Stomach (tissue), 4 donors: ENCODE data around the gene GDPGP1.

Experiments
- POLR2A ChIP-seq, 4 donors: fragments of 450-650 bp; IDR thresholded peaks; one replicate each; pipeline ENCODE4 v1.6.1; 2016; ENCODE audit warnings: antibody characterized with exemption in 4 of 4, control low read depth in 2 of 4, mild to moderate bottlenecking in 1 of 4, moderate library complexity in 1 of 4
- POLR2AphosphoS5 ChIP-seq, 3 donors: sonication (generic); formaldehyde crosslinking; IDR thresholded peaks; one replicate each; pipeline ENCODE4 v1.6.1; 2016; ENCODE audit warnings: antibody characterized with exemption in 3 of 3

- TF ChIP-seq POLR2A (IDR thresholded peaks at IDR 0.05) (no peak), POLR2AphosphoS5 (IDR thresholded peaks at IDR 0.05) (no peak)
These were observed 24.4 kb upstream of the GDPGP1 start for GRCh38 chr15:90209591-90209990.
